HCT116 (cell line): Measurements from ENCODE around the gene FRMPD4. TPM values are rescaled to one million over a fixed set of nuclear protein-coding genes. Genes with fewer than 3 reads are reported as not detected.

Experiments used
- ATAC-seq: fragments of 200-7000 bp; cut with Tn5 transposase; 2 replicates; pipeline ENCODE4 v1.9.1; 2020; ENCODE audit warnings: mild to moderate bottlenecking, moderate library complexity
- BruUV-seq: library from RNA; stranded (reverse); fragments of 400-500 nt; replicated peaks from 2 replicates; lab custom pipeline; 2021; lab: Mats Ljungman, UMichigan
- CTCF ChIA-PET: fragments of 300-600 bp; sonication (Branson Sonifier 250); formaldehyde crosslinking; loops from one replicate; lab custom pipeline; 2021; ENCODE audit warnings: antibody characterized with exemption; lab: Charles Lee
- POLR2A ChIA-PET: fragments of 300-600, 350-600 bp; sonication (Branson Sonifier 250); formaldehyde crosslinking; loops from one replicate; lab custom pipeline; 2021; ENCODE audit warnings: antibody characterized with exemption; lab: Charles Lee
- RAD21 ChIA-PET, 2 experiments: fragments of 300-600 bp; sonication (Branson Sonifier 250); formaldehyde crosslinking; loops; one replicate each; lab custom pipeline; 2023; ENCODE audit warnings: low total read pairs in 2 of 2; ENCODE audit not compliant: uncharacterized antibody in 2 of 2, unreplicated experiment in 2 of 2, low non-redundant PET in 1 of 2; lab: Charles Lee
- DNase-seq: peaks from one replicate; pipeline ENCODE4 v3.0.0-alpha.2; 2010; ENCODE audit warnings: low read depth, low spot score
- H2AFZ ChIP-seq: fragments of 200-600 bp; shearing (Covaris generic), sonication (generic); 2 replicates; pipeline ENCODE4 v1.6.1; 2017; ENCODE audit warnings: low read depth, mixed run types, mixed read lengths, antibody characterized with exemption, low read length; ENCODE audit not compliant: poor library complexity, severe bottlenecking
- H3K27ac ChIP-seq: 2 replicates; pipeline ENCODE4 v1.5.1; 2012; ENCODE audit warnings: low read depth, low read length
- H3K27me3 ChIP-seq: fragments of 200-600 bp; sonication (generic); 2 replicates; pipeline ENCODE4 v1.6.1; 2016; ENCODE audit warnings: mixed run types, low read length, mixed read lengths; ENCODE audit not compliant: insufficient read depth
- H3K36me3 ChIP-seq, 2 experiments: fragments of 200-500 bp in 1 of 2; fragments of 200-600 bp in 1 of 2; sonication (Bioruptor generic) in 1 of 2; sonication (generic) in 1 of 2; 2 replicates each; pipeline versions ENCODE4 v1.5.1 to v1.6.1; 2014 to 2016; ENCODE audit warnings: low read length in 2 of 2, inconsistent platforms in 1 of 2, mixed read lengths in 1 of 2, mixed run types in 1 of 2; ENCODE audit not compliant: insufficient read depth in 2 of 2, control insufficient read depth in 1 of 2
- H3K4me1 ChIP-seq, 2 experiments: fragments of 200-600 bp in 1 of 2; sonication (generic) in 1 of 2; 2 replicates each; pipeline versions ENCODE4 v1.5.1 to v1.6.1; 2012 to 2017; ENCODE audit warnings: low read length in 2 of 2, inconsistent platforms in 1 of 2, mild to moderate bottlenecking in 1 of 2, mixed read lengths in 1 of 2, mixed run types in 1 of 2, moderate library complexity in 1 of 2; ENCODE audit not compliant: insufficient read depth in 2 of 2, control insufficient read depth in 1 of 2
- H3K4me2 ChIP-seq: fragments of 200-600 bp; sonication (generic); 2 replicates; pipeline ENCODE4 v1.6.1; 2017; ENCODE audit warnings: mixed run types, low read length, mixed read lengths
- H3K4me3 ChIP-seq, 2 experiments: fragments of 200-600 bp in 1 of 2; sonication (generic) in 1 of 2; replicated peaks in 1 of 2; 2 replicates each; pipeline ENCODE4 v1.5.1; 2011 to 2016; ENCODE audit warnings: low read length in 2 of 2, control low read depth in 1 of 2, low read depth in 1 of 2, mild to moderate bottlenecking in 1 of 2, mixed read lengths in 1 of 2, mixed run types in 1 of 2
- H3K79me2 ChIP-seq: fragments of 200-600 bp; sonication (generic); 2 replicates; pipeline ENCODE4 v1.6.1; 2017; ENCODE audit warnings: mild to moderate bottlenecking, mixed run types, low read length, moderate library complexity, mixed read lengths; ENCODE audit not compliant: insufficient read depth
- H3K9ac ChIP-seq: fragments of 200-600 bp; sonication (generic); 2 replicates; pipeline ENCODE4 v1.6.1; 2016; ENCODE audit warnings: low read length, mixed read lengths
- H3K9me2 ChIP-seq: fragments of 200-600 bp; sonication (generic), shearing (Covaris generic); 2 replicates; pipeline ENCODE4 v1.6.1; 2017; ENCODE audit warnings: mixed run types, mild to moderate bottlenecking, moderate library complexity; ENCODE audit not compliant: insufficient read depth
- H3K9me3 ChIP-seq, 2 experiments: fragments of 200-500 bp in 1 of 2; fragments of 200-600 bp in 1 of 2; sonication (Bioruptor generic) in 1 of 2; sonication (generic) in 1 of 2; 2 replicates each; pipeline ENCODE4 v1.6.1; 2014 to 2017; ENCODE audit warnings: low read length in 2 of 2, mixed read lengths in 2 of 2, inconsistent platforms in 1 of 2, low read depth in 1 of 2, mild to moderate bottlenecking in 1 of 2, mixed run types in 1 of 2, moderate library complexity in 1 of 2; ENCODE audit not compliant: control insufficient read depth in 1 of 2, insufficient read depth in 1 of 2
- H4K20me1 ChIP-seq: fragments of 200-600 bp; sonication (generic), shearing (Covaris generic); 2 replicates; pipeline ENCODE4 v1.6.1; 2017; ENCODE audit warnings: mixed run types, mild to moderate bottlenecking, moderate library complexity; ENCODE audit not compliant: insufficient read depth
- ATF3 ChIP-seq: IDR thresholded peaks from 2 replicates; pipeline ENCODE4 v1.6.1; 2012
- CBX3 ChIP-seq: IDR thresholded peaks from 2 replicates; pipeline ENCODE4 v1.6.1; 2012; ENCODE audit warnings: low read depth
- CTCF ChIP-seq, 3 experiments: fragments of 200-600 bp in 1 of 3; sonication (generic) in 1 of 3; IDR thresholded peaks in 2 of 3; conservative IDR thresholded peaks in 1 of 3; 2 replicates each; pipeline ENCODE4 v1.5.1; 2012 to 2017; ENCODE audit warnings: low read depth in 2 of 3, low read length in 2 of 3, antibody characterized with exemption in 1 of 3, borderline replicate concordance in 1 of 3, control low read depth in 1 of 3, mild to moderate bottlenecking in 1 of 3, mixed read lengths in 1 of 3, mixed run types in 1 of 3, moderate library complexity in 1 of 3; ENCODE audit not compliant: insufficient read depth in 1 of 3
- EGR1 ChIP-seq: IDR thresholded peaks from 2 replicates; pipeline ENCODE4 v1.6.1; 2012; ENCODE audit warnings: low read depth
- FOSL1 ChIP-seq: IDR thresholded peaks from 2 replicates; pipeline ENCODE4 v1.6.1; 2012; ENCODE audit warnings: low read depth
- MAX ChIP-seq: IDR thresholded peaks from 2 replicates; pipeline ENCODE4 v1.6.1; 2012
- POLR2A ChIP-seq: IDR thresholded peaks from 2 replicates; pipeline ENCODE4 v1.7.0; 2011; ENCODE audit warnings: borderline replicate concordance; ENCODE audit not compliant: insufficient read depth, insufficient read length; ENCODE audit errors: extremely low read depth
- RAD21 ChIP-seq: IDR thresholded peaks from 2 replicates; pipeline ENCODE4 v1.6.1; 2012; ENCODE audit warnings: low read depth, mild to moderate bottlenecking
- SP1 ChIP-seq: IDR thresholded peaks from 2 replicates; pipeline ENCODE4 v1.6.1; 2012; ENCODE audit warnings: low read depth
- TCF7L2 ChIP-seq: IDR thresholded peaks from 2 replicates; pipeline ENCODE4 v1.7.0; 2011; ENCODE audit warnings: borderline replicate concordance, inconsistent platforms; ENCODE audit not compliant: insufficient read depth, insufficient read length; ENCODE audit errors: extremely low read depth
- YY1 ChIP-seq: IDR thresholded peaks from 2 replicates; pipeline ENCODE4 v1.6.1; 2011; ENCODE audit warnings: low read length, low read depth, moderate library complexity, mild to moderate bottlenecking; ENCODE audit not compliant: insufficient replicate concordance; ENCODE audit errors: extremely low read depth
- ZBTB33 ChIP-seq: IDR thresholded peaks from 2 replicates; pipeline ENCODE4 v1.6.1; 2011; ENCODE audit warnings: mild to moderate bottlenecking, low read length, moderate library complexity; ENCODE audit not compliant: insufficient replicate concordance; ENCODE audit errors: extremely low read depth
- ZFX ChIP-seq: fragments of 450-650 bp; IDR thresholded peaks from 2 replicates; pipeline ENCODE4 v1.6.1; 2017
- intact Hi-C: fragments of 100-400 bp; cut with micrococcal nuclease; formaldehyde crosslinking; loops from 2 replicates; pipeline ENCODE4 v1.10.0; 2022
- total RNA-seq: library from RNA; stranded (reverse); gene quantifications from one replicate; pipeline ENCODE4 v1.2.1, GENCODE V29; 2021; ENCODE audit not compliant: unreplicated experiment

The FRMPD4 gene
- total RNA-seq, 1 experiment from 2014 or later = not detected

GRCh38 chrX:12292996-12293765 is 154.9 kb downstream of the FRMPD4 start:
- Histone ChIP-seq H3K4me3 (no peak overlapping the region), H2AFZ (no peak overlapping the region), H3K4me1 (no peaks in the 10 kb centered on the region), H3K27ac (no peak overlapping the region), H3K4me2 (no peak overlapping the region), H3K9ac (no peak overlapping the region)
- no peak for ATAC-seq
- no peak for TF ChIP-seq RAD21
- TF ChIP-seq TCF7L2 = no peak
- no peak for TF ChIP-seq ZBTB33
- TF ChIP-seq ZFX = no peak
- no peak for TF ChIP-seq MAX
- no peak for TF ChIP-seq FOSL1
- TF ChIP-seq SP1 = no peak
- TF ChIP-seq YY1 = no peak
- TF ChIP-seq EGR1 = no peak
- no peak for TF ChIP-seq CBX3
- no peak for TF ChIP-seq POLR2A
- TF ChIP-seq CTCF (IDR thresholded peaks at IDR 0.05 in 2 of 3, conservative IDR thresholded peaks at IDR 0.05 in 1 of 3; ENCODE audit: borderline replicate concordance in 1 of 3, insufficient read depth in 1 of 3, low read depth in 2 of 3, low read length in 2 of 3) = no peak
- no peak for TF ChIP-seq ATF3
- TF ChIP-seq, all 23 proteins: peak for 0
- intact Hi-C loops = no loop called here
- RAD21 ChIA-PET = no interaction called here
- no peak for DNase-seq
- Histone ChIP-seq H4K20me1 (no peaks in the 10 kb centered on the region), H3K9me3 (no peaks in the 10 kb centered on the region), H3K27me3 (no peaks in the 10 kb centered on the region), H3K79me2 (no peaks in the 10 kb centered on the region), H3K9me2 (no peaks in the 10 kb centered on the region), H3K36me3 (no peaks in the 10 kb centered on the region)
- no TSS peak for BruUV-seq
- CTCF ChIA-PET = no interaction called here
- POLR2A ChIA-PET = no interaction called here
